Endothelial cell (in vitro differentiated cells): ENCODE results near the gene MYO18B. TPM values are rescaled to one million over a fixed set of nuclear protein-coding genes. Genes with fewer than 3 reads are reported as not detected.

Experiments
- DNase-seq: peaks from one replicate; pipeline ENCODE4 v3.0.0; 2021; ENCODE audit warnings: low spot score
- H3K27ac Mint-ChIP-seq: one replicate; pipeline ENCODE4 v1.8.0; 2021; ENCODE audit warnings: mixed read lengths, inconsistent platforms; ENCODE audit not compliant: unreplicated experiment
- H3K27me3 Mint-ChIP-seq: one replicate; pipeline ENCODE4 v1.8.0; 2021; ENCODE audit warnings: mild to moderate bottlenecking, moderate library complexity, mixed read lengths, inconsistent platforms; ENCODE audit not compliant: unreplicated experiment
- H3K36me3 Mint-ChIP-seq: one replicate; pipeline ENCODE4 v1.8.0; 2021; ENCODE audit warnings: mild to moderate bottlenecking, low read depth, mixed read lengths, inconsistent platforms; ENCODE audit not compliant: unreplicated experiment
- H3K4me1 Mint-ChIP-seq: one replicate; pipeline ENCODE4 v1.8.0; 2021; ENCODE audit warnings: mild to moderate bottlenecking, mixed read lengths, inconsistent platforms; ENCODE audit not compliant: unreplicated experiment
- H3K4me3 Mint-ChIP-seq: one replicate; pipeline ENCODE4 v1.8.0; 2021; ENCODE audit warnings: mild to moderate bottlenecking, mixed read lengths, inconsistent platforms; ENCODE audit not compliant: unreplicated experiment
- H3K9me3 Mint-ChIP-seq: one replicate; pipeline ENCODE4 v1.8.0; 2021; ENCODE audit warnings: mixed read lengths, inconsistent platforms; ENCODE audit not compliant: unreplicated experiment
- total RNA-seq: library from RNA; stranded (reverse); fragmentation: NEBNext Ultra II Directional; extraction: Animal tissue kit (Norgen Biotek cat#: 25700); gene quantifications from one replicate; pipeline ENCODE4 v1.2.1, GENCODE V29; 2021; ENCODE audit not compliant: unreplicated experiment
- TF ChIP-seq, protein P1 (sequence below): fragments of 200-600 bp; sonication (generic); IDR thresholded peaks from one replicate; pipeline ENCODE4 v1.5.0; 2021; ENCODE audit warnings: antibody characterized with exemption; ENCODE audit not compliant: unreplicated experiment

Gene MYO18B
- total RNA-seq, 1 donor from 2014 or later: not detected

DNA sequence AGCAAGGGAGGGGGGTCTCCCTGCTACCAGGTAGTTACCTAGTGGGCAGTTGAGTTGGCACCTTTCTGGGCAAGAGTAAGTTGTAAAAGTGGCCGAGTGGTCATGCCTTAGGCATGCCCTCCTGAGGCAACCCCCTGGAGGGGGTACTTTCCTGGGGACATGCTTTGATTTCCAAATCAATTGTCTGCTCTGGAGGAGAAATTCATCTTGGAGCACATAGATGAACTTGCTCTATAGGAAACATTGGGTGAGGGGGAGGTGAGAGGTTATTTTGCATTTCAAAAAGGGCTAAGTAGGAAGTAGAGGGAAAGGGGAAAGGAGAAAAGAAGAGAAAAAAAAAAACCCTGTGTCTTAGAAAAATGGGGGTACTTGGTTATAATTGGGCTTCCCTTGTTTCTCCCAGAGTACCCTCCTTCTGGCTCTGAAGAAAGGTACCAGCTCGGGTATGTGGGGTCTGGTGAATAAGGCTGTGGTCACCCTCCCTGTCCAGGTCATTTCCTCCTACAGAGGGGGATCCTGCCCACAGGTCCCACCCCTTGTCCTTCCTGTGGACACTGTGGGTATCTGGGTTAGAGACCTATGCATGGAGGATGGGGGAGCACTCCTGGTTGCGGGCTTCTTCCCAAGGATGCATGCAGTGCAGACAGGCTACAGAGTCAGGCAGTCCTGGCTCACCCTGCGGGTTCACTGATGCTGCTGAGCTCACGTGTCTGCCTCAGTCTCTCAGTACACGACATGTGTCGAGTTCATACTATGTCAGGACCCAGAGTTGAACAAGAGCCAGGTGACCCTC is 193.5 kb downstream of the MYO18B start:
- Mint-ChIP-seq H3K36me3 (no peaks in the 10 kb centered on the region), H3K27me3 (peaks cover 3% of the 10 kb centered on the region), H3K4me1 (peaks cover 5% of the 10 kb centered on the region), H3K27ac (no peak overlapping the region), H3K9me3 (no peaks in the 10 kb centered on the region), H3K4me3 (no peak overlapping the region)
- no peak for DNase-seq
- TF ChIP-seq, protein P1, sequence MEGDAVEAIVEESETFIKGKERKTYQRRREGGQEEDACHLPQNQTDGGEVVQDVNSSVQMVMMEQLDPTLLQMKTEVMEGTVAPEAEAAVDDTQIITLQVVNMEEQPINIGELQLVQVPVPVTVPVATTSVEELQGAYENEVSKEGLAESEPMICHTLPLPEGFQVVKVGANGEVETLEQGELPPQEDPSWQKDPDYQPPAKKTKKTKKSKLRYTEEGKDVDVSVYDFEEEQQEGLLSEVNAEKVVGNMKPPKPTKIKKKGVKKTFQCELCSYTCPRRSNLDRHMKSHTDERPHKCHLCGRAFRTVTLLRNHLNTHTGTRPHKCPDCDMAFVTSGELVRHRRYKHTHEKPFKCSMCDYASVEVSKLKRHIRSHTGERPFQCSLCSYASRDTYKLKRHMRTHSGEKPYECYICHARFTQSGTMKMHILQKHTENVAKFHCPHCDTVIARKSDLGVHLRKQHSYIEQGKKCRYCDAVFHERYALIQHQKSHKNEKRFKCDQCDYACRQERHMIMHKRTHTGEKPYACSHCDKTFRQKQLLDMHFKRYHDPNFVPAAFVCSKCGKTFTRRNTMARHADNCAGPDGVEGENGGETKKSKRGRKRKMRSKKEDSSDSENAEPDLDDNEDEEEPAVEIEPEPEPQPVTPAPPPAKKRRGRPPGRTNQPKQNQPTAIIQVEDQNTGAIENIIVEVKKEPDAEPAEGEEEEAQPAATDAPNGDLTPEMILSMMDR: no peak

DNA sequence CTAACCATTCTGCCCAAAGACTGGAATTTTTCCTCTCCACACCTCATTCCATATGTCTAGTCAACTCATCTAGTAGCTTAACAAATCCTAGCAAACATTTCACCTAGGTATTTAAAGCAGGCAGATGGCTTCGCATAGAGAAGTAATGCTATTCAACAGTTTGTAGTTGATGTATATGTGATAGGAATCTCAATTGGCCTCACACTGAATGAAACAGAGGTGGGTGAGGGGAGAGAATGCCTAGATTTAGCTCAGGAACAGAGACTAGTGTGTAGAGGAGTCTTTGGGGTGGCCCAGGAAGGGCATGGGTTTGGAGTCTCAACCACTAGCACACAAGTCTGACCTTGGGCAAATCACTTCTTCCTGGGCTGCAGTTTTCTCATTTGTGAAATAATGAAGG is 196.2 kb downstream of the MYO18B start:
- Mint-ChIP-seq H3K4me3 (no peak overlapping the region), H3K9me3 (no peaks in the 10 kb centered on the region), H3K36me3 (no peaks in the 10 kb centered on the region), H3K27ac (no peak overlapping the region), H3K27me3 (peaks cover 3% of the 10 kb centered on the region), H3K4me1 (peaks cover 5% of the 10 kb centered on the region)
- TF ChIP-seq, protein P1: no peak
- no peak for DNase-seq

DNA sequence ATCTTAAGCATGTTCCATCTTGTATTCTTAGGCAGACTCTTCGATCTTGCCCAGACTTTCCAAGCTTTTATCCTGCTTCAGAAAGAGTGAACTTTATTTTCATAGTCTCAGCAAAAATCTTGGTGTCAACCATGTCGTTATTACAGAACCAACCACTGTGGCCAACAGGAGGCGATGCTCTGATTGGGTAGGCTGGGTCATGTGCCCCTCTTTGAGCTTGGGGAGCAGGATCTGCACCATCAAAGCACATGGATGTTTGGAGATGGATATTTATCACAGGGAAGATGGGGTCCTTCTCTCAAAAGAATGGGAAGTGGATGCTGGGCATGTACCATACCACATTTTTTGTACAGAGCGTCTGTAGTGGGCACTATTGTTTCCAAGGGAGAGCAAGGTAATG is 197.4 kb downstream of the MYO18B start:
- Mint-ChIP-seq H3K27me3 (peaks cover 4% of the 10 kb centered on the region), H3K4me1 (peaks cover 5% of the 10 kb centered on the region), H3K36me3 (no peaks in the 10 kb centered on the region), H3K4me3 (no peak overlapping the region), H3K27ac (no peak overlapping the region), H3K9me3 (no peaks in the 10 kb centered on the region)
- DNase-seq: no peak
- TF ChIP-seq, protein P1: no peak

DNA sequence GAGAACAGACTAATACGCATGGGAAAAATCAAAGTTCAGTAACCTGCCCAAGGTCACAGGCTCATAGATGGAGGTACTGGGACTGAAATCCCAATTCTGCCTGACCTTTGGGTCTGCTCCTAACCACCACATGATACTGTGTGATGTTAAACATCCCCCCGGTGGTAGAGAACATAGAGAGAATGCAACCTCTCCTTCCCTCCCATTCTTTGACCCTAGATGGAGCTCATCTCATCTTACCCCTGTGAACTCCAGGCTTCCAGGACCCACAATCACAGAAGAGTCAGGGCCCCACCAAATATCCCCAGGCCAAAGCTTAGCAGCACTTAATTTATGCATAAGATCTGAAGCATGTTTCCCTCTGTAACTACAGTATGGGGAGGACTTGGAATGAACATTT is 198.5 kb downstream of the MYO18B start:
- no peak for DNase-seq
- TF ChIP-seq, protein P1: no peak
- H3K27ac Mint-ChIP-seq: no peak overlapping the region
- no peak overlapping the region for H3K4me3 Mint-ChIP-seq
- no peaks in the 10 kb centered on the region for H3K36me3 Mint-ChIP-seq
- H3K4me1 Mint-ChIP-seq: peaks cover 2% of the 10 kb centered on the region
- H3K27me3 Mint-ChIP-seq: peaks cover 4% of the 10 kb centered on the region
- no peaks in the 10 kb centered on the region for H3K9me3 Mint-ChIP-seq

DNA sequence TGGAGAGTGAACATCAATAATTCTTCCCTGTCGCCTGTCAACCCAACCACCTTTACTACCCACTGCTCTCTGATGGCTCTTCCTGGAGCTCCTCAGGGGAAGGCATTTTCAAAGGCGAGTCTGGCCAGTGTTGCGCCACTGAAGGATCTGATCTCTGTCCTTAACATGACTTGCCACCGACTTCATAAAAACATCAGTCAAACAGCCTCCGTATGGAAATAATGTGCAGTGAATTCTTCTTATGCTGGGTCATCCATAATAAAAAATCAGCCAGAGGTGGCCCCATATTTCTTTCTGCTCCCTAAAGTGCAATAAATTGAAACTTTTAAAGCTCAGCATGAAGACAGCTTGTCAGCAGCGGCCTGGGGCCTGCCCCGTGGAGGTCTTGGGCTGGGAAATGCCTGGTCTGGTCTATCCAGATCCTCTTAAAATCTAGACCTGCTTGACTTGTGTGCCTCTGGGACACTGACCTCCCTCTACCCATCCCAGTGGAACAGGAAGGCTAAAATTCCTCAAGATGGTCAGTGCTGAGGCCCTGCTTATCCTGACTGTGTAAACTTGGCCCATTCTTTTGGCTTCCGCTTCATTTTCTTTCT is 199.5 kb downstream of the MYO18B start:
- Mint-ChIP-seq H3K27ac (no peak overlapping the region), H3K4me1 (peaks cover 2% of the 10 kb centered on the region), H3K4me3 (no peak overlapping the region), H3K27me3 (peaks cover 4% of the 10 kb centered on the region), H3K9me3 (no peaks in the 10 kb centered on the region), H3K36me3 (no peaks in the 10 kb centered on the region)
- no peak for DNase-seq
- TF ChIP-seq, protein P1: no peak
